HUDEP-2 (cell line): Measurements from ENCODE around the gene ACVR1.
A peak's percentile ranks its signal among the peaks of the same experiment; 100 is the strongest.

Source experiments
- DNase-seq, 76 experiments: peaks; one replicate each; lab custom pipeline; 2025; ENCODE audit not compliant: unreplicated experiment in 76 of 76; lab: John Stamatoyannopoulos, UW

The ACVR1 gene

DNA sequence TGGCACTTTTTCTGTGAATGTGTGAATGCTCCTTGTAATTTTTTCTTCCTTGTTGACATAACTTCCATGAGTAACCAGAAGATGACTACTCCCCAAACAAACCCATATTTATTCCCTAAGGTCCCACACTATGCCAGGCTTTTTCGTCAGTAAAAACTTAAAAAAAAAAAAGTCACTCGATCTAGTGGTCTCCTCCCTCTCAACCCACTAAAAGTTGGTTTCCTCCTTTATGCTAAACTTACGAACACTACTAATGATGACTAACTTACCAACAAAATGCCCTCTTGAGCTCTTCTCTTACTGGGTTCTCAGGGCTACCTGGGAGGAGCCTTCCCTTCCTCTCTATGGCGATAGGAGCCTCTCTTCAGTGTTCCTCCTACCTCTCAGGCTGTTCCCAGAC lies 18.2 kb downstream of the ACVR1 start:
- DNase-seq: no peak

DNA sequence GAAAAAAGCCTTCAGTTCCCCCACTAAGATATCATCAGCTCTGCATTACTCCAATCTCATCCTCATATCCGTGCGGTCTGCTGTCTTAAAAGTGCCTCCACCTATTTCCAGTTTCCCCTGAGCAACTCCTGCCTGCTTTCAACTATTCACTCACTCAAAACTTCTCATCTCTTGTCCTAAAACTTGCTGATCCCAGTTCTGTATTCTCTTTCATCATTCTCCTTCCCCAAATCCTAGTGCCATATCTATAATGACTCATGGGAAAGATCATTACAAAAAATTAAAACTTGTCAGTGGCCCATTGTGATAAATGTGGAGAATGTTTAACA lies 20.0 kb downstream of the ACVR1 start:
- DNase-seq: no peak

DNA sequence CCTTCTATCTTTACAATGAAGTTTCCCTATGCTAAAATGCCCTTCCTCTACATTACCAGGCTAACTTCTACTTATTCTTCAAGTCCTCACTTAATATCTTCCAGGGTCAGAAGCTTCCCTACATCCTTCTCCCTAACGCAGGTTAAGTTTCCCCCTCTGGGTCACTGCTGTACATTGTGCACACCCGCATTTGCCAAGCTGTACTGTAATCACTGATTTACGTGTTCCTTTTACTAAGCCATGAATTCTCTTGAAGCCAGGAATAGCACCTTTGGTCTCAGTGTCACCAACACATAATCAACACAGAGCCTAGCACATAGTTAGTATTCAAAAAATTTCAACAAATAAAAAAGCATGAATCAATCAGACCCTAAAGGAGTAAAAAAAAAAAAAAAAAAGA lies 22.3 kb downstream of the ACVR1 start:
- DNase-seq: no peak

GRCh38 chr2:157853211-157853610 lies 22.9 kb downstream of the ACVR1 start:
- DNase-seq: no peak

GRCh38 chr2:157849591-157849990 lies 26.5 kb downstream of the ACVR1 start:
- DNase-seq: no peak

GRCh38 chr2:157848213-157848612 lies 27.9 kb downstream of the ACVR1 start:
- no peak for DNase-seq

DNA sequence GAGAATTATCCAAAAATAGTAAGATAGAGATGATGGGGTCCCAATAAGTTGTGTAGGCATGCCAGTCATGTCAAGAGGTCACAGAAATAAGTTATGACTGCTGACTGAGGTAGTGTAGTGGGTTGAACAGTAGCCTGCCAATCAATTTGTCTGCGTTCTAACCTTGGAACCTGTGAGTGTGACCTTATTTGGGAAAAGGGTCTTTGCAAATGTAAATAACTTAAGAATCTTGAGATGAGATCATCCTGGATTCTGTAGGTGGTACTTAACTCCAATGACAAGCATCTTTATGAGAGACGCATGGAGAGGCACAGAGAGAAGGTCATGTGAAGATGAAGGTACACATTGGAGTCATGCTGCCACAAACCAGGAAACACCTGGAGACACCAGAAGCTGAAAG lies 31.0 kb downstream of the ACVR1 start:
- DNase-seq: no peak

GRCh38 chr2:157843935-157844334 lies 32.2 kb downstream of the ACVR1 start:
- no peak for DNase-seq

- no peak for DNase-seq
Measured at GRCh38 chr2:157843081-157843480, 33.0 kb downstream of the ACVR1 start.

- no peak for DNase-seq
Measured at GRCh38 chr2:157842106-157842879, 33.8 kb downstream of the ACVR1 start.

GRCh38 chr2:157841485-157841884 lies 34.6 kb downstream of the ACVR1 start:
- no peak for DNase-seq

- no peak for DNase-seq
Measured at GRCh38 chr2:157840568-157841156, 35.5 kb downstream of the ACVR1 start.

- no peak for DNase-seq
Measured at GRCh38 chr2:157839822-157840221, 36.3 kb downstream of the ACVR1 start.

DNA sequence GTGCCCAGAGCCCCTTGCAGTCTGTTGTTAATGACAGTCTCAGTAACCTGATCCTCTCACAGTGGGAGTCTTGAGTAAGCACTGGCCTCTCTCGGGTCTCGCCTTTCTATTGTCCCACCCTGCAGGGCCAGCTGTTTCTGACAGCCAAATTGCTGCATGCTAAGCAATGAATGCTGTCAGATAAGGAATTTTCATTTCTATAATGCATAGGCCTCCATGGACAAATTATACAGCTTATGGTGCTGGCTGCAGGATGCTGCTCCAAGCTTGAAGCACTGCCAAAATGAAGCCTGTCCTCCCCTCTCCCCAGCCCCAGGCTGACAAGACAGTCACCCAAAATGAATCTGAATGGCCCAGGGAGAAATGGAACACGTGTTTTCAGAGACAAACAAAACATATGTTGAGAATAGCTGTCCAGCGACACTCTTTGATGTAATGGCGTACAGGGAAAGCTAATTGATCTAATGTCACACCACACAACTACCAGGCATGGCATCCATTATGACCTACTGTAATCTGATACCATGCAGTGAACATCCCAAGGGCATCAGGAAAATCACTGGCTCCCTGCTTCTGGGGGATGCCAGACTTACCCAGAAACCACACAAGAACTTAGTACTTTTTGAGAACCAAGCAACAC lies 36.8 kb downstream of the ACVR1 start:
- DNase-seq: no peak

DNA sequence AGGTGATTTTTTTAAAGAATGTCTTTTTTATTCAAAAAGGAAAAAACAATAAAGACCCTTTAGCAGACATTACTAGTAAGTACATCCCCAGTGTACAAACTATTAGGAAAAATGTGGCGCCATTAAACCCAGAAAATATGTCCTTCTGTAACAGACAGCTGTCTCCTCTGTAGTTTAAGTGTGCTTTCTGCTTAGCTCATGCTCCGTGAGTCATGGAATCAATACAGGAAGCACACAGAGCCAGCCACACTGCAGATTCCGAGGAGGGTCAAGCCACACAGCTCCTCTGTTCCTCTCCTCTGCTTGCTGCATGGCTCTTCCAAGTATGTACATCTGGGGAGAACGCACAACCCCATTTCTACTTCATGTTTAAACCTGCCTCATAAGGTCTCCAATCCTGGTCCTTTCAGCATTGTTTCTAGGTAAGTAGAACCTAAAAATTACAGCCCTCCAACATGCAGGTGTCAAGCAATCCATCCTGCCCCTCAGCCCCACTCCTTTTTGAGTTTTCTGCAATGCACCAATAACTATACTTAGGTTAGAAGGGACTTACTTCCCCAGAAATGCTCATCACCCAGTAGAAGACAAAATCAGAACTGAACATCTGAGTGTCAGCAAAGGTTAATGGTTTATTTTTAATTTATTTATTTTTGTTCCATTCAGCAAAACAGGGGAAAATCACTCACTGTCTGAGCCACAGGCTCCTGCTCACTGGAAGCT lies 37.5 kb downstream of the ACVR1 start:
- DNase-seq: peak in 1 of 76 experiments; percentile 35

- DNase-seq: no peak
Measured at GRCh38 chr2:157837851-157838441, 38.2 kb downstream of the ACVR1 start.

GRCh38 chr2:157836531-157836930 lies 39.6 kb downstream of the ACVR1 start:
- DNase-seq: no peak

- DNase-seq: no peak
Measured at GRCh38 chr2:157835425-157835824, 40.7 kb downstream of the ACVR1 start.

DNA sequence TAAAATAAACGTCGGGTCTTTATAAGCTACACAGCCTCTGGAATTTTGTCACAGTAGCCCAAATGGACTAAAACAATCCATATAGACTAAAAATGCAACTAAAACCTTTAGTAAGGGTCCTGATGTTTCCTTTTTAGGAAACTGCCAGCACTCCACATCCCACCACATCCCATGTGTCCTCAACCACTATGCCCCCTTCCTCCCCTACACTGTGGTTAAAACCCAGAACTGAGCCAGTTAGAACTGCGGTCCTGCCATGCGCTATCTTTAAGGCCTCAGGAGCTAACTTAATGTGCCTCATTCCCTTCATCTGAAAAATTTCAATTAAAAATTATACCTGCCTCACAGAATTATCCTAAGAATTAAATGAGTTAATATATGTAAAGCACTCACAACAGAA lies 41.1 kb downstream of the ACVR1 start:
- no peak for DNase-seq

DNA sequence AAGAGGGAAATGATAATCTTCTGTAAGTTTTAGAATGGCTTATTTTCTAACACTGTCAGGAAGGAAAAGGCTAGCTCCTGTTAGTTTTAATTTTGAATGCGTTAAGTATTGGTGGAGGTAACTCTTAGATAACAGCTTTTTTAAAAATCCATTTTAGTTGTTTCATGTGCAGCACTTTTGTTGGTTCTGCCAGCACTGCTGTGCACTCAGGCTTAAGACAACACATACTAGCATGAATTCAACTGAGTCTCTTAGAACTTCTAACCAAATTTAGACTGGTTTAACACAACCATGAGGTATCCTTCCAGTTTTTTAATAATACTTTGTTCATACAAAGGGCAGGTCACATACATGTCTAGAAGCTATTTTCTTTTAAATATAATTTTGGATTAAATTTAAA lies 42.4 kb downstream of the ACVR1 start:
- DNase-seq: no peak
